Nephron progenitor cell (in vitro differentiated cells): Measurements from ENCODE around the gene LHX4.
A peak's percentile ranks its signal among the peaks of the same experiment; 100 is the strongest.

Experiments used
- DNase-seq: peaks from one replicate; pipeline ENCODE4 v3.0.0; 2021
- H3K27ac Mint-ChIP-seq: 2 replicates; pipeline ENCODE4 v1.8.0; 2021; ENCODE audit warnings: mild to moderate bottlenecking, moderate library complexity, mixed read lengths
- H3K27me3 Mint-ChIP-seq: 2 replicates; pipeline ENCODE4 v1.8.0; 2021; ENCODE audit warnings: mild to moderate bottlenecking, low read depth, mixed read lengths; ENCODE audit not compliant: poor library complexity
- H3K36me3 Mint-ChIP-seq: 2 replicates; pipeline ENCODE4 v1.8.0; 2021; ENCODE audit warnings: low read depth, mixed read lengths
- H3K4me1 Mint-ChIP-seq: 2 replicates; pipeline ENCODE4 v1.8.0; 2021; ENCODE audit warnings: mixed read lengths
- H3K4me3 Mint-ChIP-seq: 2 replicates; pipeline ENCODE4 v1.8.0; 2021; ENCODE audit warnings: mild to moderate bottlenecking, moderate library complexity, mixed read lengths
- H3K9me3 Mint-ChIP-seq: 2 replicates; pipeline ENCODE4 v1.8.0; 2021; ENCODE audit warnings: mild to moderate bottlenecking, moderate library complexity, mixed read lengths
- TF ChIP-seq, protein P1 (sequence below): fragments of 200-600 bp; sonication (generic); IDR thresholded peaks from 2 replicates; pipeline ENCODE4 v1.5.0; 2021; ENCODE audit warnings: antibody characterized with exemption

LHX4 gene

DNA sequence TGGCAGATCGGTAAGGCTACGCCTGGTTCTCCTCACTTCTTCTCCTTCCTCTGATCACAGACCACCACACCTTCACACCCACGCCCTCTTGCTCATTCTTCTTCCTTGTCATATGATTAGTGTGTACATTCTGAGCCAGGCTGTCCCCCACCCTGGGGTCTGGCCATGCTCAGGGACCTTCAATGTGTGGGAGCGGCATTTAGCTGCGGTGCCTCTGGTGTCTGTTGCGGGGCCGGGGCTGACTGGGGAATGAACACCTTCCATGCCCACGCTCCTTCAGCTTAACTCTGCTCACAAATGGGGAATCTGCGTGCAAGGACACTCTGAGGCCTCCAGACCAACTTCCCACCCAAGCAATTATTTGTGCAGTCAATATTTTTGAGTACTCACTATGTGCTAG, 46.0 kb upstream of the LHX4 start:
- H3K9me3 Mint-ChIP-seq, result no peaks in the 10 kb centered on the region
- DNase-seq, result no peak
- TF ChIP-seq, protein P1, sequence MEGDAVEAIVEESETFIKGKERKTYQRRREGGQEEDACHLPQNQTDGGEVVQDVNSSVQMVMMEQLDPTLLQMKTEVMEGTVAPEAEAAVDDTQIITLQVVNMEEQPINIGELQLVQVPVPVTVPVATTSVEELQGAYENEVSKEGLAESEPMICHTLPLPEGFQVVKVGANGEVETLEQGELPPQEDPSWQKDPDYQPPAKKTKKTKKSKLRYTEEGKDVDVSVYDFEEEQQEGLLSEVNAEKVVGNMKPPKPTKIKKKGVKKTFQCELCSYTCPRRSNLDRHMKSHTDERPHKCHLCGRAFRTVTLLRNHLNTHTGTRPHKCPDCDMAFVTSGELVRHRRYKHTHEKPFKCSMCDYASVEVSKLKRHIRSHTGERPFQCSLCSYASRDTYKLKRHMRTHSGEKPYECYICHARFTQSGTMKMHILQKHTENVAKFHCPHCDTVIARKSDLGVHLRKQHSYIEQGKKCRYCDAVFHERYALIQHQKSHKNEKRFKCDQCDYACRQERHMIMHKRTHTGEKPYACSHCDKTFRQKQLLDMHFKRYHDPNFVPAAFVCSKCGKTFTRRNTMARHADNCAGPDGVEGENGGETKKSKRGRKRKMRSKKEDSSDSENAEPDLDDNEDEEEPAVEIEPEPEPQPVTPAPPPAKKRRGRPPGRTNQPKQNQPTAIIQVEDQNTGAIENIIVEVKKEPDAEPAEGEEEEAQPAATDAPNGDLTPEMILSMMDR, result no peak
- peaks cover 14% of the 10 kb centered on the region for H3K36me3 Mint-ChIP-seq
- no peaks in the 10 kb centered on the region for H3K4me1 Mint-ChIP-seq
- peaks cover 8% of the 10 kb centered on the region for H3K27me3 Mint-ChIP-seq
- H3K4me3 Mint-ChIP-seq, result no peak overlapping the region
- no peak overlapping the region for H3K27ac Mint-ChIP-seq

DNA sequence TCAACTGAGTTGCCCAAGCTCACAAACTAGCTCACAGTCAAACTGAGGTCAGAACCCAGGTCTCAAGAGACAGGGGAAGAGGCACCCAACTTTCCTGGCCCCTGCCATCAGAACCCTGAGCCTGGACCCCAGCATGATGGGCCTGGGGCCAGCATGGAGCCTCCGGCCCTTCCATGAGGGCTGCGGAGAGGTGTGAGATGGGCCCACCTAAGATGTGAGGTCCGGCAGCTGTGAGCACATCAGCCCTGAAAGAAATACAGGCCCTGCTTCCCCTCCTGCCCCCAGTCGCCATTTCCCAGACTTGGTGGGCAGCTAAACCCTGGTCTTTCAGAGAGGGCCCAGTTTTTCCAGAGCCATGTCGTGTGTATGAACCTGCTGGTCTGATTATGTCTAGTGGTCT, 44.8 kb upstream of the LHX4 start:
- Mint-ChIP-seq H3K36me3 (peaks cover 19% of the 10 kb centered on the region), H3K27me3 (peaks cover 8% of the 10 kb centered on the region), H3K4me1 (no peaks in the 10 kb centered on the region), H3K4me3 (no peak overlapping the region), H3K27ac (no peak overlapping the region), H3K9me3 (no peaks in the 10 kb centered on the region)
- TF ChIP-seq, protein P1, result no peak
- no peak for DNase-seq

DNA sequence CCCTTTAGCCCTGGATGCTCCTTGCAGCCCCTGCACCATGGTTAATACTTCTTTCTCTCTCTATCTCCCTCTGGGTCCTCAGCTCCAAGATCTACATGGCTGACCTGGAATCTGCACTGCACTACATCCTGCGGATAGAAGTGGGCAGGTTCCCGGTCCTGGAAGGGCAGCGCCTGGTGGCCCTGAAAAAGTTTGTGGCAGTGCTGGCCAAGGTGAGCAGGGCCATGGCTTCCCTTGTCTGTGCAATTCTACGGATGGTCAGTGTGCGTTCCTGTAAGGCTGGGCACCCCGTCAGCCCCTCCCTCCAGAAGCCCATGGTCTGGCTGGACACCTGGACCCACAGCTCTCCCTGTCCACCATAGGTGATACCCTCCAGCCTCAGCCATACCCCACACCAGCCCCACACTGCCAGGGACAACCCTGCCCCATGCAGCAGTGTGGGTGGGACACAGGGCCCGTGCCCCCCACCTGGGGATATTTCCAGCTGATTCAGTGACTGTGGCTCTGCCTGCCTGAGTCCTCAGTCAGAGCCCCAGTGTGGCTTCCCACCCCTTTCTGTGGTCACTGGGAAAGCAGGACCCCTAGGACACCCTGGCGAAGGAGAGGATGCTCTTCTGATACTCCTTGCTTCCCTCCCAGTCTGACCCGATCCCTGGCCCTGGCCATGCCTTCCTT, 44.0 kb upstream of the LHX4 start:
- H3K4me1 Mint-ChIP-seq, result no peaks in the 10 kb centered on the region
- TF ChIP-seq, protein P1, result no peak
- H3K36me3 Mint-ChIP-seq, result peaks cover 23% of the 10 kb centered on the region
- no peaks in the 10 kb centered on the region for H3K9me3 Mint-ChIP-seq
- peaks cover 8% of the 10 kb centered on the region for H3K27me3 Mint-ChIP-seq
- no peak overlapping the region for H3K27ac Mint-ChIP-seq
- DNase-seq, result no peak
- no peak overlapping the region for H3K4me3 Mint-ChIP-seq

DNA sequence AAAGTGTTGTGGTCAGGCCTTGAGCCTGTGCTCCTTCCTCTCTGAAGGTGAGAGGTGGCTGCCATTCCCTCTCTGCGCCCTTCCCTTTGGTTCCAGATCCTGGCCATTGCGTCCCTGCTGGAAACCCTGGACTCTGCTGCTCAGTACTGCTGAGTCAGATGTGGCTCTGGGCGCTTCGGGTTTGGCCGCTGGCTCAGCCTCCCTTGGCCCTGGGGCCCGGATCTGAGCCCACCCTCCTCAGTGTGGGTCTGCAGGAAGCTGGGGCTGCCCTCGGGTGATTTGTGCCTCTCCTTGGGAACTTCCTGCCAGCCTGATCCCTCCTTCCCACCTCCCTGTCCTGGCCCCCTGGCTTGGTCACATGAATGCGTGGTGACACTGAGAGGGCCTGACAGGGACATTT, 43.2 kb upstream of the LHX4 start:
- Mint-ChIP-seq H3K9me3 (no peaks in the 10 kb centered on the region), H3K27me3 (peaks cover 8% of the 10 kb centered on the region), H3K4me1 (no peaks in the 10 kb centered on the region), H3K36me3 (peaks cover 30% of the 10 kb centered on the region), H3K27ac (no peak overlapping the region), H3K4me3 (no peak overlapping the region)
- no peak for DNase-seq
- TF ChIP-seq, protein P1, result no peak

DNA sequence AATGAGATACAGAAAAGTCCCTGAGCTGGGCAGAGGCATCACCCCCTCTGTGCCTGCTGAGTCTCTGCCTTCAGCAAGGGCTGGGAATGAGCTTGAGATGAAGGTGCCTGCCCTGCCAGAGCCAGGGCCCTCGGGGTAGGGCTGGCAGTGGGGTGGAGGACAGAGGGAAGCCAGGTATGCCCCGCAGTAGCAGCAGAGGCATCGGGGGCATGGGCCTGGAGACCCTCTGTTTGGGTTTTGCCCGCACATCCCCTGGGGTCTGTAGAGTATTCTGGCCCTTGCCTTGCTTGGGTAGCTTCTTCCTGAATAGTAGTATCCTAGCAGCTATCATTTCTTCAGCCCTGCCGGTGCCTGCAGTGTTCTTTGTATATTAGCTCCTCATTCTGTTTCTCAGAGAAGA, 42.4 kb upstream of the LHX4 start:
- Mint-ChIP-seq H3K4me1 (no peaks in the 10 kb centered on the region), H3K27me3 (peaks cover 11% of the 10 kb centered on the region), H3K36me3 (peaks cover 32% of the 10 kb centered on the region), H3K4me3 (no peak overlapping the region), H3K27ac (no peak overlapping the region), H3K9me3 (no peaks in the 10 kb centered on the region)
- DNase-seq, result no peak
- TF ChIP-seq, protein P1, result no peak

DNA sequence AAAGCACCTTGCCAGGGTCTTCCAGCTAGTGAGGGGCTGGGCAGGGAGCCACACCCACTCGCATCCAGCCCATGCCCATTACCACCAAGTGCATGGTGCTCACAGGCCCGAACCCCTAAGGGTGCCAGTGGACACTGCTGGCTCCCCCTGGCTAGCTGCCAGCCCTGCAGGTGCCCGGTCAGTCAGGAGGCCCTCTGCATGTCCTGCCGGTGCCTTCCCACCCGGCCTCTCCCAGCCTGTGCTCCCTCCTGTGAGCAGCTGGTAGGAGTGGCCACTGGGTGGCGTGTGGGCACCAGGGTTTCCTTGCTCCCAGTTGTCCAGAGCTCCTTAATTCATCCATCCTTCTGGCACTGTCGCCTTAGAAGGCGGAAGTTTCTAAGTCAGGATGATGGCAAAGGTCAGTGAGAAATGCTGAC, 42.0 kb upstream of the LHX4 start:
- H3K27ac Mint-ChIP-seq, result no peak overlapping the region
- H3K27me3 Mint-ChIP-seq, result peaks cover 13% of the 10 kb centered on the region
- H3K36me3 Mint-ChIP-seq, result peaks cover 37% of the 10 kb centered on the region
- peak; percentile 65 for DNase-seq
- TF ChIP-seq, protein P1, result peak; percentile 80
- H3K4me1 Mint-ChIP-seq, result peaks cover 4% of the 10 kb centered on the region
- H3K4me3 Mint-ChIP-seq, result no peak overlapping the region
- no peaks in the 10 kb centered on the region for H3K9me3 Mint-ChIP-seq
